Measurements from ENCODE around the gene KLHL7. TPM values are rescaled to one million over a fixed set of nuclear protein-coding genes. Genes with fewer than 3 reads are reported as not detected.

The KLHL7 gene
- total RNA-seq, 3 donors from 2014 or later (not counting 1 experiment from before 2014, with no cell fraction given): 13.9 to 19.1 (median 14.5) TPM

- no peaks in the 10 kb centered on the region for H3K9me3 ChIP-seq (ENCODE audit: control insufficient read depth, insufficient read depth, low read length)
- no peaks in the 10 kb centered on the region for H3K36me3 Mint-ChIP-seq
- no peak overlapping the region for H3K4me3 ChIP-seq (ENCODE audit: low read length)
- DNase-seq (peak in 1 of 2 donors; percentile 6), ATAC-seq (no peak)
- WGBS (ENCODE audit: insufficient coverage): 94% methylated on average over 19 of the region's 20 CpGs
- intact Hi-C loops (cut with micrococcal nuclease): no loop called here
- peaks cover 0 to 3% of the 10 kb centered on the region in 2 donors for H3K27me3 Mint-ChIP-seq (ENCODE audit: low read depth in 2 of 2)
- peak overlapping the region; percentile 99 for H3K27ac Mint-ChIP-seq
- H3K4me3 Mint-ChIP-seq: peak overlapping the region; percentile 96
- peaks cover 23 to 33% of the 10 kb centered on the region in 2 donors for H3K4me1 Mint-ChIP-seq
- peaks cover 18% of the 10 kb centered on the region for H3K4me1 ChIP-seq (ENCODE audit: control insufficient read depth, insufficient read depth, low read length)
- H3K27me3 ChIP-seq (ENCODE audit: control insufficient read depth, insufficient read depth, low read length): no peaks in the 10 kb centered on the region
- H3K27ac ChIP-seq (ENCODE audit: low read length): no peak overlapping the region
- peaks cover 26% of the 10 kb centered on the region for H3K36me3 ChIP-seq (ENCODE audit: control insufficient read depth, insufficient read depth, low read length)
- no peak for TF ChIP-seq CTCF (IDR thresholded peaks at IDR 0.05)
- no peaks in the 10 kb centered on the region for H3K9me3 Mint-ChIP-seq
Observed at GRCh38 chr7:23183279-23184012, 77.9 kb downstream of the KLHL7 start.

- Histone ChIP-seq H3K27me3 (ENCODE audit: control insufficient read depth, insufficient read depth, low read length) (no peaks in the 10 kb centered on the region), H3K36me3 (ENCODE audit: control insufficient read depth, insufficient read depth, low read length) (peaks cover 34% of the 10 kb centered on the region), H3K9me3 (ENCODE audit: control insufficient read depth, insufficient read depth, low read length) (no peaks in the 10 kb centered on the region), H3K4me3 (ENCODE audit: low read length) (no peak overlapping the region), H3K4me1 (ENCODE audit: control insufficient read depth, insufficient read depth, low read length) (peaks cover 18% of the 10 kb centered on the region), H3K27ac (ENCODE audit: low read length) (no peak overlapping the region)
- ATAC-seq (no peak), DNase-seq (no peak)
- WGBS (ENCODE audit: insufficient coverage): no CpG with 5 or more reads among the region's 1 CpG
- H3K4me1 Mint-ChIP-seq: peaks cover 23 to 33% of the 10 kb centered on the region in 2 donors
- H3K27me3 Mint-ChIP-seq (ENCODE audit: low read depth in 2 of 2): no peaks in the 10 kb centered on the region
- peak overlapping the region; percentile 53 for H3K4me3 Mint-ChIP-seq
- intact Hi-C loops (cut with micrococcal nuclease): no loop called here
- H3K36me3 Mint-ChIP-seq: no peaks in the 10 kb centered on the region
- H3K27ac Mint-ChIP-seq: peak overlapping the region; percentile 99
- no peaks in the 10 kb centered on the region for H3K9me3 Mint-ChIP-seq
- no peak for TF ChIP-seq CTCF (IDR thresholded peaks at IDR 0.05)
Observed at GRCh38 chr7:23184291-23184690, 78.7 kb downstream of the KLHL7 start.

- Mint-ChIP-seq H3K36me3 (no peaks in the 10 kb centered on the region), H3K4me3 (no peak overlapping the region), H3K27ac (no peak overlapping the region), H3K27me3 (ENCODE audit: low read depth in 2 of 2) (no peaks in the 10 kb centered on the region), H3K9me3 (no peaks in the 10 kb centered on the region), H3K4me1 (peaks cover 23 to 33% of the 10 kb centered on the region in 2 donors)
- DNase-seq: peak in 1 of 2 donors; percentile 34
- H3K27me3 ChIP-seq (ENCODE audit: control insufficient read depth, insufficient read depth, low read length): no peaks in the 10 kb centered on the region
- ATAC-seq: no peak
- H3K4me1 ChIP-seq (ENCODE audit: control insufficient read depth, insufficient read depth, low read length): peaks cover 18% of the 10 kb centered on the region
- H3K36me3 ChIP-seq (ENCODE audit: control insufficient read depth, insufficient read depth, low read length): peaks cover 36% of the 10 kb centered on the region
- intact Hi-C loops (cut with micrococcal nuclease): no loop called here
- no peak overlapping the region for H3K4me3 ChIP-seq (ENCODE audit: low read length)
- no peaks in the 10 kb centered on the region for H3K9me3 ChIP-seq (ENCODE audit: control insufficient read depth, insufficient read depth, low read length)
- H3K27ac ChIP-seq (ENCODE audit: low read length): no peak overlapping the region
- TF ChIP-seq CTCF (IDR thresholded peaks at IDR 0.05): no peak
- 88% methylated on average over 3 of the region's 4 CpGs for WGBS (ENCODE audit: insufficient coverage)
Observed at GRCh38 chr7:23184709-23185359, 79.2 kb downstream of the KLHL7 start.
